H1 (cell line): ENCODE results near the gene MTF1. TPM values are rescaled to one million over a fixed set of nuclear protein-coding genes. Genes with fewer than 3 reads are reported as not detected.

Experiments used
- CTCF ChIA-PET: fragments of 300-600 bp; sonication (Branson Sonifier 250); formaldehyde crosslinking; loops from one replicate; lab custom pipeline; 2021; ENCODE audit not compliant: partially characterized antibody; lab: Charles Lee
- POLR2A ChIA-PET: fragments of 300-600 bp; sonication (Branson Sonifier 250); formaldehyde crosslinking; loops from one replicate; lab custom pipeline; 2021; ENCODE audit warnings: inconsistent platforms; ENCODE audit not compliant: partially characterized antibody; lab: Charles Lee
- DNase-seq, 2 experiments: peaks; one replicate each; pipeline versions ENCODE4 v3.0.0 to v3.0.0-alpha.2; 2010 to 2022; ENCODE audit warnings: low spot score in 2 of 2, low read depth in 1 of 2, mixed read lengths in 1 of 2
- FAIRE-seq: peaks from 2 replicates; lab custom pipeline; 2011; peaks lifted over from hg19 to GRCh38; lab: Jason Lieb, UNC
- H2AFZ ChIP-seq: 2 replicates; pipeline ENCODE4 v1.8.1; 2012; ENCODE audit warnings: low read length, inconsistent platforms
- H2AK5ac ChIP-seq: 2 replicates; pipeline ENCODE4 v1.6.1; 2013; ENCODE audit warnings: low read depth, low read length
- H2BK120ac ChIP-seq: replicated peaks from 2 replicates; pipeline ENCODE3; 2013; ENCODE audit warnings: low read depth, low read length, inconsistent platforms
- H2BK12ac ChIP-seq: 2 replicates; pipeline ENCODE4 v1.6.1; 2013; ENCODE audit warnings: low read depth, low read length
- H2BK15ac ChIP-seq: 2 replicates; pipeline ENCODE4 v1.6.1; 2013; ENCODE audit warnings: low read length
- H2BK20ac ChIP-seq: 2 replicates; pipeline ENCODE4 v1.6.1; 2013; ENCODE audit warnings: low read length
- H2BK5ac ChIP-seq: 2 replicates; pipeline ENCODE4 v1.6.1; 2013; ENCODE audit warnings: low read depth, low read length
- H3K14ac ChIP-seq: 2 replicates; pipeline ENCODE4 v1.6.1; 2013; ENCODE audit warnings: inconsistent platforms; ENCODE audit not compliant: insufficient read length
- H3K18ac ChIP-seq: 2 replicates; pipeline ENCODE4 v1.6.1; 2013; ENCODE audit warnings: low read length; ENCODE audit errors: extremely low read depth
- H3K23ac ChIP-seq: 2 replicates; pipeline ENCODE4 v1.6.1; 2013; ENCODE audit warnings: inconsistent platforms; ENCODE audit not compliant: insufficient read length
- H3K23me2 ChIP-seq: 2 replicates; pipeline ENCODE4 v1.6.1; 2013; ENCODE audit warnings: low read depth, low read length
- H3K27ac ChIP-seq: 2 replicates; pipeline ENCODE4 v1.6.1; 2011; ENCODE audit warnings: low read depth, low read length, inconsistent platforms
- H3K27me3 ChIP-seq, 4 experiments: replicated peaks in 1 of 4; 1 replicate in 1 of 4; 2 replicates in 3 of 4; pipeline versions ENCODE4 v1.6.1 to v1.8.1; 2011 to 2013; ENCODE audit warnings: low read length in 3 of 4, mild to moderate bottlenecking in 3 of 4, inconsistent platforms in 2 of 4, mixed read lengths in 2 of 4, moderate library complexity in 1 of 4; ENCODE audit not compliant: control insufficient read depth in 3 of 4, insufficient read depth in 3 of 4; ENCODE audit errors: extremely low read depth in 1 of 4
- H3K36me3 ChIP-seq, 4 experiments: 2 replicates each; pipeline versions ENCODE4 v1.6.1 to v1.8.1; 2011 to 2013; ENCODE audit warnings: mild to moderate bottlenecking in 4 of 4, low read length in 3 of 4, moderate library complexity in 2 of 4, control low read depth in 1 of 4, inconsistent platforms in 1 of 4; ENCODE audit not compliant: insufficient read depth in 4 of 4, control insufficient read depth in 2 of 4
- H3K4ac ChIP-seq: replicated peaks from 2 replicates; pipeline ENCODE3; 2013; ENCODE audit warnings: low read length, low read depth, mixed read lengths, inconsistent platforms; ENCODE audit not compliant: insufficient read length
- H3K4me1 ChIP-seq, 4 experiments: replicated peaks in 1 of 4; 1 replicate in 1 of 4; 2 replicates in 3 of 4; pipeline versions ENCODE4 v1.6.1 to v1.8.1; 2011 to 2013; ENCODE audit warnings: low read length in 3 of 4, inconsistent platforms in 2 of 4, mixed read lengths in 1 of 4; ENCODE audit not compliant: insufficient read depth in 4 of 4, control insufficient read depth in 3 of 4
- H3K4me2 ChIP-seq, 2 experiments: 2 replicates each; pipeline versions ENCODE4 v1.6.1 to v1.8.1; 2011 to 2013; ENCODE audit warnings: low read depth in 2 of 2, low read length in 2 of 2, control low read depth in 1 of 2, inconsistent platforms in 1 of 2, mild to moderate bottlenecking in 1 of 2; ENCODE audit not compliant: insufficient read depth in 1 of 2
- H3K4me3 ChIP-seq, 4 experiments: fragments of 200-600, 300-600 bp in 1 of 4; sonication (generic), shearing (Covaris generic), sonication (Bioruptor Twin) in 1 of 4; 2 replicates each; pipeline versions ENCODE4 v1.5.1 to v1.8.1; 2011 to 2016; ENCODE audit warnings: low read length in 4 of 4, low read depth in 3 of 4, control low read depth in 2 of 4, inconsistent platforms in 2 of 4, mild to moderate bottlenecking in 2 of 4, mixed read lengths in 1 of 4, moderate library complexity in 1 of 4; ENCODE audit not compliant: insufficient read depth in 2 of 4; ENCODE audit errors: extremely low read depth in 1 of 4
- H3K56ac ChIP-seq: replicated peaks from 2 replicates; pipeline ENCODE3; 2013; ENCODE audit warnings: low read depth, mild to moderate bottlenecking, mixed read lengths, low read length, inconsistent platforms; ENCODE audit not compliant: insufficient read length
- H3K79me1 ChIP-seq: 2 replicates; pipeline ENCODE4 v1.6.1; 2013; ENCODE audit warnings: low read depth, low read length, control low read depth
- H3K79me2 ChIP-seq, 2 experiments: 2 replicates each; pipeline versions ENCODE4 v1.6.1 to v1.8.1; 2012 to 2013; ENCODE audit warnings: low read length in 2 of 2, mild to moderate bottlenecking in 2 of 2, inconsistent platforms in 1 of 2; ENCODE audit not compliant: insufficient read depth in 2 of 2, control insufficient read depth in 1 of 2
- H3K9ac ChIP-seq, 4 experiments: replicated peaks in 1 of 4; 1 replicate in 1 of 4; 2 replicates in 3 of 4; pipeline versions ENCODE4 v1.6.1 to v1.8.1; 2011 to 2013; ENCODE audit warnings: low read depth in 3 of 4, low read length in 3 of 4, control low read depth in 2 of 4, mild to moderate bottlenecking in 2 of 4, moderate library complexity in 2 of 4, inconsistent platforms in 1 of 4; ENCODE audit errors: extremely low read depth in 1 of 4
- H3K9me3 ChIP-seq, 2 experiments: 2 replicates each; pipeline versions ENCODE4 v1.6.1 to v1.8.1; 2012 to 2013; ENCODE audit warnings: mild to moderate bottlenecking in 2 of 2, moderate library complexity in 2 of 2, control low read depth in 1 of 2, inconsistent platforms in 1 of 2, low read depth in 1 of 2, low read length in 1 of 2, mixed read lengths in 1 of 2; ENCODE audit not compliant: insufficient read depth in 2 of 2
- H4K20me1 ChIP-seq, 2 experiments: replicated peaks in 1 of 2; 2 replicates each; pipeline versions ENCODE3 to v1.8.1; 2011 to 2013; ENCODE audit warnings: inconsistent platforms in 2 of 2, low read length in 2 of 2, mild to moderate bottlenecking in 1 of 2; ENCODE audit not compliant: insufficient read depth in 2 of 2, control insufficient read depth in 1 of 2
- H4K5ac ChIP-seq: 2 replicates; pipeline ENCODE4 v1.6.1; 2013; ENCODE audit warnings: low read length, low read depth, mixed read lengths, inconsistent platforms; ENCODE audit not compliant: insufficient read length
- H4K8ac ChIP-seq: 2 replicates; pipeline ENCODE4 v1.8.0; 2013; ENCODE audit warnings: mild to moderate bottlenecking, moderate library complexity, low read length, inconsistent platforms; ENCODE audit not compliant: insufficient read depth; ENCODE audit errors: extremely low read depth
- H4K91ac ChIP-seq: replicated peaks from 2 replicates; pipeline ENCODE3; 2013; ENCODE audit warnings: low read length, mixed read lengths, inconsistent platforms; ENCODE audit not compliant: insufficient read length
- CHD2 ChIP-seq: IDR thresholded peaks from 2 replicates; pipeline ENCODE4 v1.6.1; 2012; ENCODE audit warnings: low read length, improper control_type of control experiment
- FOSL1 ChIP-seq: IDR thresholded peaks from 2 replicates; pipeline ENCODE4 v1.6.1; 2011; ENCODE audit warnings: mild to moderate bottlenecking, low read depth, low read length, moderate library complexity; ENCODE audit not compliant: insufficient read depth
- KDM4A ChIP-seq: IDR thresholded peaks from one replicate; pipeline ENCODE4 v1.7.1; 2012; ENCODE audit warnings: low read depth, mild to moderate bottlenecking, moderate library complexity, low read length, inconsistent platforms; ENCODE audit not compliant: severe bottlenecking
- SIX5 ChIP-seq: IDR thresholded peaks from 2 replicates; pipeline ENCODE4 v1.6.1; 2011; ENCODE audit warnings: mild to moderate bottlenecking, low read depth, low read length
- SP1 ChIP-seq: IDR thresholded peaks from 2 replicates; pipeline ENCODE4 v1.6.1; 2011; ENCODE audit warnings: low read depth, low read length
- SUZ12 ChIP-seq: fragments of 200-600 bp; sonication (generic); IDR thresholded peaks from 2 replicates; pipeline ENCODE4 v1.6.1; 2012; ENCODE audit warnings: mild to moderate bottlenecking, inconsistent platforms, low read length, moderate library complexity, mixed read lengths
- WGBS, 2 experiments: shearing (Covaris generic) in 1 of 2; methylation state at CpG; one replicate each; pipeline versions ENCODE4 v1.1.6 to v1.1.7; 2013 to 2015; ENCODE audit warnings: low lambda C conversion rate in 2 of 2, mixed read lengths in 2 of 2, inconsistent platforms in 1 of 2, low coverage in 1 of 2, missing lambda C conversion rate in 1 of 2; ENCODE audit not compliant: insufficient replicate concordance in 2 of 2, insufficient coverage in 1 of 2, insufficient read length in 1 of 2; ENCODE audit errors: extremely low coverage in 1 of 2, missing lambda C conversion rate in 1 of 2; 5-methylcytosine and 5-hydroxymethylcytosine counted together
- polyA plus RNA-seq, 7 experiments: library from polyadenylated mRNA; depleted of rRNA in 3 of 7; stranded (reverse) in 5 of 7; unstranded in 2 of 7; fragments of >200 nt in 5 of 7; fragments of 200-250 nt in 2 of 7; gene quantifications; 1 replicate in 5 of 7; 2 replicates in 1 of 7; 4 replicates in 1 of 7; pipeline versions ENCODE4 v1.2.1 to v1.2.3, GENCODE V29; 2011 to 2013; ENCODE audit warnings: missing spikeins in 2 of 7, mixed read lengths in 2 of 7
- total RNA-seq: library from RNA; stranded (reverse); fragmentation: NEBNext Ultra II Directional; extraction: Animal tissue kit (Norgen Biotek cat#: 25700); gene quantifications from 2 replicates; pipeline ENCODE4 v1.2.1, GENCODE V29; 2021

The MTF1 gene
- total and polyA plus RNA-seq, 2 of the 8 experiments (the other 6 are each of a cell fraction or from before 2014, with no cell fraction given): 4.0 to 15.5 TPM

DNA sequence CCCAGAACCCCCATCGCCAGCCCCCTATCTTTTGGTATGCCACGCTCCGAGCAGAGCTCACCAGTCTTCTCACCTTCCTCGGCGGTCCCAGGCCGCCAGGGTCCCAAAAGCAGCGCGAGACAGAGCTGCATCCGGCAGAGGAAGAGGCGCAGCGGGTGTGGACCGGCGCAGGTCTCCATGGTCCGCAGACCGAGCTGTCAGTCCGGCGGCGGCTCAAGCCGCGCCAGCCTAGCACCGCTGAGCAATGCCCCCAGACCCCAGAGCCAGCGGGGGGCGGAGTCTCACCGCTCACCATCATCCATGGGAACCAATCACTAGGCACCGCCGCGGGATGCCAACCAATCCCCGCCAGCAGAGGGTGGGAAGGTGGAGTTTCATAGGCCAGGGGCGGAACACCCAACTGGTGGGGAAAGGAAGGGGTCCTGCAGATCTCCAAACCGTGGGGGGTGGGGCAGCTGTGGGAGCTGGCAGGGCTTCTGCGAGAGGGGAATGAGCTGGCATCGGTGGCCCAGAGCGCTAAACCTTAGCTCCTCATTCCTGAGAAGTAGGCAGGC lies 94.4 kb downstream of the MTF1 start, which contains the start of gene EPHA10:
EPHA10 (minus strand) TSS at position 233 of the 554 bp plus-strand sequence; CDS start at position 179, 54 bp downstream.
- Histone ChIP-seq H3K23me2 (peaks cover 15% of the 10 kb centered on the region; the same call in 1 of the 2 replicates), H3K23ac (no peak within 1 kb of the TSS), H3K4me2 (peak within 1 kb of the TSS; percentile 80 to 87), H4K5ac (no peak within 1 kb of the TSS), H3K9me3 (no peaks in the 10 kb centered on the region), H3K4ac (no peak within 1 kb of the TSS), H3K27me3 (peaks cover 15 to 71% (median 59%) of the 10 kb centered on the region in 4 experiments), H3K4me1 (peaks cover 6 to 13% (median 10%) of the 10 kb centered on the region in 4 experiments; a peak in 6 of 7 replicates), H4K91ac (no peak within 1 kb of the TSS), H2AK5ac (no peak within 1 kb of the TSS), H4K8ac (no peak within 1 kb of the TSS; the same call in 1 of the 2 replicates), H2BK12ac (0 out of 2 replicates have a peak within 1 kb of the TSS, but pooled peaks have one; percentile 9), H3K14ac (no peak within 1 kb of the TSS), H3K27ac (no peak within 1 kb of the TSS), H3K18ac (peak within 1 kb of the TSS; percentile 60; the same call in 1 of the 2 replicates), H2BK20ac (no peak within 1 kb of the TSS), H2BK15ac (no peak within 1 kb of the TSS), H4K20me1 (peaks cover 0 to 13% of the 10 kb centered on the region in 2 experiments), H3K79me2 (no peaks in the 10 kb centered on the region), H2BK5ac (peak within 1 kb of the TSS; percentile 44; the same call in 1 of the 2 replicates), H2AFZ (peak within 1 kb of the TSS; percentile 91; the same call in 1 of the 2 replicates), H2BK120ac (no peak within 1 kb of the TSS), H3K4me3 (peak within 1 kb of the TSS; percentile 20 to 57 (median 44); a peak in 7 of 8 replicates), H3K79me1 (no peaks in the 10 kb centered on the region), H3K9ac (no peak within 1 kb of the TSS), H3K56ac (no peak within 1 kb of the TSS), H3K36me3 (no peaks in the 10 kb centered on the region)
- DNase-seq (peak; percentile 61 to 90), FAIRE-seq (no peak)
- WGBS, 2 experiments: 9% methylated on average over 33 of the region's 33 CpGs; no CpG with 5 or more reads in 1 of the 2 experiments
- ChIA-PET POLR2A (interaction anchor here (0.7 to 4.5 kb wide), 7 partner anchors 11 to 74 kb away, joined by 3 to 23 read pairs (median 5); partner anchors contain the start of genes C1orf122 and YRDC), CTCF (interaction anchor here (0.6 to 2.9 kb wide), 14 partner anchors 10 to 169 kb away, joined by 3 to 12 read pairs (median 4); partner anchors contain the start of gene GNL2)
- TF ChIP-seq KDM4A (peak; percentile 6), SUZ12 (no peak), SIX5 (no peak), SP1 (peak; percentile 77; the same call in 1 of the 2 replicates), CHD2 (0 out of 2 replicates have a peak, but pooled peaks have one; percentile 35), FOSL1 (no peak)
